Measurements from ENCODE around the gene APLP1.

Gene APLP1

GRCh38 chr19:35903550-35904179 lies 35.3 kb downstream of the APLP1 start:
- Histone ChIP-seq H4K20me1 (ENCODE audit: insufficient read depth, low read length) (no peaks in the 10 kb centered on the region), H2AFZ (ENCODE audit: low read depth, low read length) (peak overlapping the region; percentile 70), H3K27ac (ENCODE audit: low read length) (peak overlapping the region; percentile 40), H3K4me2 (ENCODE audit: insufficient read depth, low read length) (peak overlapping the region; percentile 64), H3K79me2 (ENCODE audit: insufficient read depth, low read length) (peaks cover 10% of the 10 kb centered on the region; the same call in 1 of the 2 replicates), H3K4me1 (ENCODE audit: insufficient read depth, low read length) (peaks cover 50% of the 10 kb centered on the region), H3K27me3 (ENCODE audit: insufficient read depth, low read length, poor library complexity) (no peaks in the 10 kb centered on the region), H3K9me3 (ENCODE audit: insufficient read depth, low read length, severe bottlenecking) (no peaks in the 10 kb centered on the region), H3K36me3 (ENCODE audit: insufficient read depth, low read length) (no peaks in the 10 kb centered on the region), H3K4me3 (ENCODE audit: low read depth in 1 of 2, low read length in 2 of 2) (peak overlapping the region; percentile 7 to 55; a peak in 3 of 4 replicates), H3K9ac (ENCODE audit: low read depth, low read length) (peak overlapping the region; percentile 52)
- DNase-seq (peak; percentile 96), ATAC-seq (ENCODE audit: insufficient read depth, low read depth) (peak; percentile 89)
- TF ChIP-seq EZH2 (IDR thresholded peaks at IDR 0.05; ENCODE audit: borderline replicate concordance, low read depth, low read length, severe bottlenecking): no peak
- peak; percentile 22 for TF ChIP-seq CTCF (IDR thresholded peaks at IDR 0.05; ENCODE audit: borderline replicate concordance, extremely low read depth, low read length, poor library complexity, severe bottlenecking)

- Histone ChIP-seq H3K36me3 (ENCODE audit: insufficient read depth, low read length) (no peaks in the 10 kb centered on the region), H3K4me3 (ENCODE audit: low read depth in 1 of 2, low read length in 2 of 2) (no peak overlapping the region), H4K20me1 (ENCODE audit: insufficient read depth, low read length) (no peaks in the 10 kb centered on the region), H3K9ac (ENCODE audit: low read depth, low read length) (no peak overlapping the region), H3K27ac (ENCODE audit: low read length) (no peak overlapping the region), H3K4me2 (ENCODE audit: insufficient read depth, low read length) (peak overlapping the region; percentile 64), H3K27me3 (ENCODE audit: insufficient read depth, low read length, poor library complexity) (no peaks in the 10 kb centered on the region), H3K79me2 (ENCODE audit: insufficient read depth, low read length) (peaks cover 7% of the 10 kb centered on the region; the same call in 1 of the 2 replicates), H2AFZ (ENCODE audit: low read depth, low read length) (no peak overlapping the region), H3K4me1 (ENCODE audit: insufficient read depth, low read length) (peaks cover 51% of the 10 kb centered on the region), H3K9me3 (ENCODE audit: insufficient read depth, low read length, severe bottlenecking) (no peaks in the 10 kb centered on the region)
- DNase-seq (no peak), ATAC-seq (ENCODE audit: insufficient read depth, low read depth) (no peak)
- no peak for TF ChIP-seq CTCF (IDR thresholded peaks at IDR 0.05; ENCODE audit: borderline replicate concordance, extremely low read depth, low read length, poor library complexity, severe bottlenecking)
- TF ChIP-seq EZH2 (IDR thresholded peaks at IDR 0.05; ENCODE audit: borderline replicate concordance, low read depth, low read length, severe bottlenecking): no peak
These were observed 36.1 kb downstream of the APLP1 start for GRCh38 chr19:35904311-35905068.

- no peaks in the 10 kb centered on the region for H4K20me1 ChIP-seq (ENCODE audit: insufficient read depth, low read length)
- no peak overlapping the region for H3K4me3 ChIP-seq (ENCODE audit: low read depth in 1 of 2, low read length in 2 of 2)
- no peaks in the 10 kb centered on the region for H3K27me3 ChIP-seq (ENCODE audit: insufficient read depth, low read length, poor library complexity)
- TF ChIP-seq CTCF (IDR thresholded peaks at IDR 0.05; ENCODE audit: borderline replicate concordance, extremely low read depth, low read length, poor library complexity, severe bottlenecking) (no peak), EZH2 (IDR thresholded peaks at IDR 0.05; ENCODE audit: borderline replicate concordance, low read depth, low read length, severe bottlenecking) (no peak)
- no peaks in the 10 kb centered on the region for H3K79me2 ChIP-seq (ENCODE audit: insufficient read depth, low read length)
- no peaks in the 10 kb centered on the region for H3K36me3 ChIP-seq (ENCODE audit: insufficient read depth, low read length)
- no peak overlapping the region for H3K27ac ChIP-seq (ENCODE audit: low read length)
- no peaks in the 10 kb centered on the region for H3K9me3 ChIP-seq (ENCODE audit: insufficient read depth, low read length, severe bottlenecking)
- no peak overlapping the region for H3K4me2 ChIP-seq (ENCODE audit: insufficient read depth, low read length)
- H2AFZ ChIP-seq (ENCODE audit: low read depth, low read length): no peak overlapping the region
- H3K9ac ChIP-seq (ENCODE audit: low read depth, low read length): no peak overlapping the region
- no peak for DNase-seq
- H3K4me1 ChIP-seq (ENCODE audit: insufficient read depth, low read length): peaks cover 50% of the 10 kb centered on the region
- no peak for ATAC-seq (ENCODE audit: insufficient read depth, low read depth)
These were observed 36.9 kb downstream of the APLP1 start for GRCh38 chr19:35905178-35905727.
